ENCODE data around the gene PKD2. TPM values are rescaled to one million over a fixed set of nuclear protein-coding genes. Genes with fewer than 3 reads are reported as not detected.

The PKD2 gene
- total and polyA plus RNA-seq, 2 of the 13 experiments (the other 11 are each of a cell fraction or from before 2014, with no cell fraction given) = 5.6 to 9.1 TPM

DNA sequence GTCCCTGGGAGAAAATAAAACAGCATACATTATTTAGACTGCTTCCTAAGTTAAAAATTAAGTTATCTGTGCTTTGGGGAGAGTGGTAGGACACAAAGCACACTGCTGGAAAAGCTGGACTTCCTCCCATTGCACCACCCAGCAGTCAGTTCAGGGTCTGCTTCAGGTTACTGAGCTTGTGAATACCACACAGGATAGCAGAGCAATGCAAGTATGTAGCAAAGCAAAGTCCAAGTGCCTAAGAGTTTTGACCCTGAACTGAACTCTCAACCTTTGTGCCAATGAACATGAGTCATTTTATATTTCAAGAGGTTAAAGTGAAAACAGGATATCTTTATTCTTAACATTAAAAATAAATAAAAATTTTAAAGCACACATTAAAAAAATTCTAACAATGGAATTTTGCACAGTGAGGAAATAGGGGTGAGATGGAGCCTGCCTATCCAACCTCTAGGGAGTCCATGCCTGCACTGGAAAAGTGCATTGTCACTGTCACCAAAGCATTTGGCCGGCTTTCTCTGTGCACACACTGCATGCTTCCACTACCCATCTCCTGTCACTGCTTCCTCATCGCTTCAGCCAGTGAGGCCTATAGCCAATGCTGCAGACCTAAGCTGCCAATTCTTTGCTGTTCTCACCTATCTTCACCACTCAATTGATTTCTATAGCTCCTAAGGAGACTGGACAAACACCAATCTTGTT is 100.1 kb downstream of the PKD2 start (continued):
- peak; percentile 60 to 94; a peak in 3 of 4 replicates for TF ChIP-seq EP300 (IDR thresholded peaks at IDR 0.05; ENCODE audit: low read depth in 2 of 2, low read length in 2 of 2)
- peak; percentile 91 for TF ChIP-seq EP300 (CRISPR knock-in tag; IDR thresholded peaks at IDR 0.05; ENCODE audit: borderline replicate concordance)
- TF ChIP-seq, protein P1, sequence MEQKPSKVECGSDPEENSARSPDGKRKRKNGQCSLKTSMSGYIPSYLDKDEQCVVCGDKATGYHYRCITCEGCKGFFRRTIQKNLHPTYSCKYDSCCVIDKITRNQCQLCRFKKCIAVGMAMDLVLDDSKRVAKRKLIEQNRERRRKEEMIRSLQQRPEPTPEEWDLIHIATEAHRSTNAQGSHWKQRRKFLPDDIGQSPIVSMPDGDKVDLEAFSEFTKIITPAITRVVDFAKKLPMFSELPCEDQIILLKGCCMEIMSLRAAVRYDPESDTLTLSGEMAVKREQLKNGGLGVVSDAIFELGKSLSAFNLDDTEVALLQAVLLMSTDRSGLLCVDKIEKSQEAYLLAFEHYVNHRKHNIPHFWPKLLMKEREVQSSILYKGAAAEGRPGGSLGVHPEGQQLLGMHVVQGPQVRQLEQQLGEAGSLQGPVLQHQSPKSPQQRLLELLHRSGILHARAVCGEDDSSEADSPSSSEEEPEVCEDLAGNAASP (CRISPR knock-in tag; IDR thresholded peaks at IDR 0.05; ENCODE audit: borderline replicate concordance) = peak; percentile 91
- 0 out of 2 replicates have a peak, but pooled peaks have one; percentile 16 for TF ChIP-seq SALL2 (CRISPR knock-in tag; IDR thresholded peaks at IDR 0.05)
- peak; percentile 91 for TF ChIP-seq NR2F2 (IDR thresholded peaks at IDR 0.05; ENCODE audit: borderline replicate concordance, low read depth)
- TF ChIP-seq THAP11 (CRISPR knock-in tag; IDR thresholded peaks at IDR 0.05) = peak; percentile 47; the same call in 1 of the 2 replicates
- no peak for TF ChIP-seq PHF5A (CRISPR knock-in tag; IDR thresholded peaks at IDR 0.05; ENCODE audit: low read depth, unreplicated experiment)
- peak; percentile 56; the same call in 1 of the 2 replicates for TF ChIP-seq HOXA5 (CRISPR knock-in tag; IDR thresholded peaks at IDR 0.05)
- TF ChIP-seq ZMYM4 (CRISPR knock-in tag; IDR thresholded peaks at IDR 0.05) = peak; percentile 77
- TF ChIP-seq, protein P2, sequence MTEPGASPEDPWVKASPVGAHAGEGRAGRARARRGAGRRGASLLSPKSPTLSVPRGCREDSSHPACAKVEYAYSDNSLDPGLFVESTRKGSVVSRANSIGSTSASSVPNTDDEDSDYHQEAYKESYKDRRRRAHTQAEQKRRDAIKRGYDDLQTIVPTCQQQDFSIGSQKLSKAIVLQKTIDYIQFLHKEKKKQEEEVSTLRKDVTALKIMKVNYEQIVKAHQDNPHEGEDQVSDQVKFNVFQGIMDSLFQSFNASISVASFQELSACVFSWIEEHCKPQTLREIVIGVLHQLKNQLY (CRISPR knock-in tag; IDR thresholded peaks at IDR 0.05) = peak; percentile 56
- TF ChIP-seq ZNF225 (CRISPR knock-in tag; IDR thresholded peaks at IDR 0.05) = no peak
- TF ChIP-seq, protein P3, sequence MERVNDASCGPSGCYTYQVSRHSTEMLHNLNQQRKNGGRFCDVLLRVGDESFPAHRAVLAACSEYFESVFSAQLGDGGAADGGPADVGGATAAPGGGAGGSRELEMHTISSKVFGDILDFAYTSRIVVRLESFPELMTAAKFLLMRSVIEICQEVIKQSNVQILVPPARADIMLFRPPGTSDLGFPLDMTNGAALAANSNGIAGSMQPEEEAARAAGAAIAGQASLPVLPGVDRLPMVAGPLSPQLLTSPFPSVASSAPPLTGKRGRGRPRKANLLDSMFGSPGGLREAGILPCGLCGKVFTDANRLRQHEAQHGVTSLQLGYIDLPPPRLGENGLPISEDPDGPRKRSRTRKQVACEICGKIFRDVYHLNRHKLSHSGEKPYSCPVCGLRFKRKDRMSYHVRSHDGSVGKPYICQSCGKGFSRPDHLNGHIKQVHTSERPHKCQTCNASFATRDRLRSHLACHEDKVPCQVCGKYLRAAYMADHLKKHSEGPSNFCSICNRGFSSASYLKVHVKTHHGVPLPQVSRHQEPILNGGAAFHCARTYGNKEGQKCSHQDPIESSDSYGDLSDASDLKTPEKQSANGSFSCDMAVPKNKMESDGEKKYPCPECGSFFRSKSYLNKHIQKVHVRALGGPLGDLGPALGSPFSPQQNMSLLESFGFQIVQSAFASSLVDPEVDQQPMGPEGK (CRISPR knock-in tag; IDR thresholded peaks at IDR 0.05) = peak; percentile 38; the same call in 1 of the 2 replicates
- TF ChIP-seq SMARCC2 (IDR thresholded peaks at IDR 0.05) = no peak
- TF ChIP-seq, protein P4, sequence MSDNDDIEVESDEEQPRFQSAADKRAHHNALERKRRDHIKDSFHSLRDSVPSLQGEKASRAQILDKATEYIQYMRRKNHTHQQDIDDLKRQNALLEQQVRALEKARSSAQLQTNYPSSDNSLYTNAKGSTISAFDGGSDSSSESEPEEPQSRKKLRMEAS (IDR thresholded peaks at IDR 0.05) = peak; percentile 80
- TF ChIP-seq ATF1 (CRISPR knock-in tag; IDR thresholded peaks at IDR 0.05) = no peak; the same call in 1 of the 2 replicates
- TF ChIP-seq CBFB (CRISPR knock-in tag; IDR thresholded peaks at IDR 0.05) = peak; percentile 31; the same call in 1 of the 2 replicates
- TF ChIP-seq TBX2 (CRISPR knock-in tag; IDR thresholded peaks at IDR 0.05; ENCODE audit: borderline replicate concordance) = peak; percentile 66; the same call in 1 of the 2 replicates
- TF ChIP-seq SIX4 (CRISPR knock-in tag; IDR thresholded peaks at IDR 0.05) = peak; percentile 70
- TF ChIP-seq IRF2 (CRISPR knock-in tag; IDR thresholded peaks at IDR 0.05) = peak; percentile 86
- TF ChIP-seq FLYWCH1 (CRISPR knock-in tag; IDR thresholded peaks at IDR 0.05) = no peak
- peak; percentile 73; the same call in 1 of the 2 replicates for TF ChIP-seq KDM1A (CRISPR knock-in tag; IDR thresholded peaks at IDR 0.05)
- peak; percentile 74; the same call in 1 of the 2 replicates for TF ChIP-seq ZNF644 (CRISPR knock-in tag; IDR thresholded peaks at IDR 0.05; ENCODE audit: low read depth)
- TF ChIP-seq SOX6 (IDR thresholded peaks at IDR 0.05) = no peak
- TF ChIP-seq SOX6 (CRISPR knock-in tag; IDR thresholded peaks at IDR 0.05) = peak; percentile 92
- TF ChIP-seq ZNF282 (IDR thresholded peaks at IDR 0.05; ENCODE audit: partially characterized antibody) = no peak
- TF ChIP-seq, protein P5, sequence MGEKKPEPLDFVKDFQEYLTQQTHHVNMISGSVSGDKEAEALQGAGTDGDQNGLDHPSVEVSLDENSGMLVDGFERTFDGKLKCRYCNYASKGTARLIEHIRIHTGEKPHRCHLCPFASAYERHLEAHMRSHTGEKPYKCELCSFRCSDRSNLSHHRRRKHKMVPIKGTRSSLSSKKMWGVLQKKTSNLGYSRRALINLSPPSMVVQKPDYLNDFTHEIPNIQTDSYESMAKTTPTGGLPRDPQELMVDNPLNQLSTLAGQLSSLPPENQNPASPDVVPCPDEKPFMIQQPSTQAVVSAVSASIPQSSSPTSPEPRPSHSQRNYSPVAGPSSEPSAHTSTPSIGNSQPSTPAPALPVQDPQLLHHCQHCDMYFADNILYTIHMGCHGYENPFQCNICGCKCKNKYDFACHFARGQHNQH (CRISPR knock-in tag; IDR thresholded peaks at IDR 0.05) = peak; percentile 89; the same call in 1 of the 2 replicates
- 0 out of 2 replicates have a peak, but pooled peaks have one; percentile 21 for TF ChIP-seq KDM2A (CRISPR knock-in tag; IDR thresholded peaks at IDR 0.05; ENCODE audit: borderline replicate concordance, low read depth)

Measured in HepG2 (cell line).